HCT116 (cell line): ENCODE measurements around the gene KLHL3. TPM values are rescaled to one million over a fixed set of nuclear protein-coding genes. Genes with fewer than 3 reads are reported as not detected.

Experiments used
- ATAC-seq: fragments of 200-7000 bp; cut with Tn5 transposase; 2 replicates; pipeline ENCODE4 v1.9.1; 2020; ENCODE audit warnings: mild to moderate bottlenecking, moderate library complexity
- BruUV-seq: library from RNA; stranded (reverse); fragments of 400-500 nt; replicated peaks from 2 replicates; lab custom pipeline; 2021; lab: Mats Ljungman, UMichigan
- CTCF ChIA-PET: fragments of 300-600 bp; sonication (Branson Sonifier 250); formaldehyde crosslinking; loops from one replicate; lab custom pipeline; 2021; ENCODE audit warnings: antibody characterized with exemption; lab: Charles Lee
- POLR2A ChIA-PET: fragments of 300-600, 350-600 bp; sonication (Branson Sonifier 250); formaldehyde crosslinking; loops from one replicate; lab custom pipeline; 2021; ENCODE audit warnings: antibody characterized with exemption; lab: Charles Lee
- RAD21 ChIA-PET, 2 experiments: fragments of 300-600 bp; sonication (Branson Sonifier 250); formaldehyde crosslinking; loops; one replicate each; lab custom pipeline; 2023; ENCODE audit warnings: low total read pairs in 2 of 2; ENCODE audit not compliant: uncharacterized antibody in 2 of 2, unreplicated experiment in 2 of 2, low non-redundant PET in 1 of 2; lab: Charles Lee
- DNase-seq: peaks from one replicate; pipeline ENCODE4 v3.0.0-alpha.2; 2010; ENCODE audit warnings: low read depth, low spot score
- H2AFZ ChIP-seq: fragments of 200-600 bp; shearing (Covaris generic), sonication (generic); 2 replicates; pipeline ENCODE4 v1.6.1; 2017; ENCODE audit warnings: low read depth, mixed run types, mixed read lengths, antibody characterized with exemption, low read length; ENCODE audit not compliant: poor library complexity, severe bottlenecking
- H3K27ac ChIP-seq: 2 replicates; pipeline ENCODE4 v1.5.1; 2012; ENCODE audit warnings: low read depth, low read length
- H3K27me3 ChIP-seq: fragments of 200-600 bp; sonication (generic); 2 replicates; pipeline ENCODE4 v1.6.1; 2016; ENCODE audit warnings: mixed run types, low read length, mixed read lengths; ENCODE audit not compliant: insufficient read depth
- H3K36me3 ChIP-seq, 2 experiments: fragments of 200-500 bp in 1 of 2; fragments of 200-600 bp in 1 of 2; sonication (Bioruptor generic) in 1 of 2; sonication (generic) in 1 of 2; 2 replicates each; pipeline versions ENCODE4 v1.5.1 to v1.6.1; 2014 to 2016; ENCODE audit warnings: low read length in 2 of 2, inconsistent platforms in 1 of 2, mixed read lengths in 1 of 2, mixed run types in 1 of 2; ENCODE audit not compliant: insufficient read depth in 2 of 2, control insufficient read depth in 1 of 2
- H3K4me1 ChIP-seq, 2 experiments: fragments of 200-600 bp in 1 of 2; sonication (generic) in 1 of 2; 2 replicates each; pipeline versions ENCODE4 v1.5.1 to v1.6.1; 2012 to 2017; ENCODE audit warnings: low read length in 2 of 2, inconsistent platforms in 1 of 2, mild to moderate bottlenecking in 1 of 2, mixed read lengths in 1 of 2, mixed run types in 1 of 2, moderate library complexity in 1 of 2; ENCODE audit not compliant: insufficient read depth in 2 of 2, control insufficient read depth in 1 of 2
- H3K4me2 ChIP-seq: fragments of 200-600 bp; sonication (generic); 2 replicates; pipeline ENCODE4 v1.6.1; 2017; ENCODE audit warnings: mixed run types, low read length, mixed read lengths
- H3K4me3 ChIP-seq, 2 experiments: fragments of 200-600 bp in 1 of 2; sonication (generic) in 1 of 2; replicated peaks in 1 of 2; 2 replicates each; pipeline ENCODE4 v1.5.1; 2011 to 2016; ENCODE audit warnings: low read length in 2 of 2, control low read depth in 1 of 2, low read depth in 1 of 2, mild to moderate bottlenecking in 1 of 2, mixed read lengths in 1 of 2, mixed run types in 1 of 2
- H3K79me2 ChIP-seq: fragments of 200-600 bp; sonication (generic); 2 replicates; pipeline ENCODE4 v1.6.1; 2017; ENCODE audit warnings: mild to moderate bottlenecking, mixed run types, low read length, moderate library complexity, mixed read lengths; ENCODE audit not compliant: insufficient read depth
- H3K9ac ChIP-seq: fragments of 200-600 bp; sonication (generic); 2 replicates; pipeline ENCODE4 v1.6.1; 2016; ENCODE audit warnings: low read length, mixed read lengths
- H3K9me2 ChIP-seq: fragments of 200-600 bp; sonication (generic), shearing (Covaris generic); 2 replicates; pipeline ENCODE4 v1.6.1; 2017; ENCODE audit warnings: mixed run types, mild to moderate bottlenecking, moderate library complexity; ENCODE audit not compliant: insufficient read depth
- H3K9me3 ChIP-seq, 2 experiments: fragments of 200-500 bp in 1 of 2; fragments of 200-600 bp in 1 of 2; sonication (Bioruptor generic) in 1 of 2; sonication (generic) in 1 of 2; 2 replicates each; pipeline ENCODE4 v1.6.1; 2014 to 2017; ENCODE audit warnings: low read length in 2 of 2, mixed read lengths in 2 of 2, inconsistent platforms in 1 of 2, low read depth in 1 of 2, mild to moderate bottlenecking in 1 of 2, mixed run types in 1 of 2, moderate library complexity in 1 of 2; ENCODE audit not compliant: control insufficient read depth in 1 of 2, insufficient read depth in 1 of 2
- H4K20me1 ChIP-seq: fragments of 200-600 bp; sonication (generic), shearing (Covaris generic); 2 replicates; pipeline ENCODE4 v1.6.1; 2017; ENCODE audit warnings: mixed run types, mild to moderate bottlenecking, moderate library complexity; ENCODE audit not compliant: insufficient read depth
- CBX3 ChIP-seq: IDR thresholded peaks from 2 replicates; pipeline ENCODE4 v1.6.1; 2012; ENCODE audit warnings: low read depth
- RAD21 ChIP-seq: IDR thresholded peaks from 2 replicates; pipeline ENCODE4 v1.6.1; 2012; ENCODE audit warnings: low read depth, mild to moderate bottlenecking
- SRF ChIP-seq: IDR thresholded peaks from 2 replicates; pipeline ENCODE4 v1.6.1; 2012; ENCODE audit warnings: low read depth
- TCF7L2 ChIP-seq: IDR thresholded peaks from 2 replicates; pipeline ENCODE4 v1.7.0; 2011; ENCODE audit warnings: borderline replicate concordance, inconsistent platforms; ENCODE audit not compliant: insufficient read depth, insufficient read length; ENCODE audit errors: extremely low read depth
- ZFX ChIP-seq: fragments of 450-650 bp; IDR thresholded peaks from 2 replicates; pipeline ENCODE4 v1.6.1; 2017
- ZNF274 ChIP-seq: fragments of 200-500 bp; sonication (Bioruptor generic); IDR thresholded peaks from 2 replicates; pipeline ENCODE4 v1.6.1; 2014; ENCODE audit warnings: mild to moderate bottlenecking, low read depth, low read length, inconsistent platforms
- intact Hi-C: fragments of 100-400 bp; cut with micrococcal nuclease; formaldehyde crosslinking; loops from 2 replicates; pipeline ENCODE4 v1.10.0; 2022
- total RNA-seq: library from RNA; stranded (reverse); gene quantifications from one replicate; pipeline ENCODE4 v1.2.1, GENCODE V29; 2021; ENCODE audit not compliant: unreplicated experiment
- TF ChIP-seq, protein P1 (sequence below): IDR thresholded peaks from 2 replicates; pipeline ENCODE4 v1.6.1; 2012; ENCODE audit warnings: low read depth
- TF ChIP-seq, protein P2 (sequence below): IDR thresholded peaks from 2 replicates; pipeline ENCODE4 v1.6.1; 2012
- TF ChIP-seq, protein P3 (sequence below): IDR thresholded peaks from 2 replicates; pipeline ENCODE4 v1.6.1; 2012
- TF ChIP-seq, protein P4 (sequence below), 3 experiments: fragments of 200-600 bp in 1 of 3; sonication (generic) in 1 of 3; IDR thresholded peaks in 2 of 3; conservative IDR thresholded peaks in 1 of 3; 2 replicates each; pipeline ENCODE4 v1.5.1; 2012 to 2017; ENCODE audit warnings: low read depth in 2 of 3, low read length in 2 of 3, antibody characterized with exemption in 1 of 3, borderline replicate concordance in 1 of 3, control low read depth in 1 of 3, mild to moderate bottlenecking in 1 of 3, mixed read lengths in 1 of 3, mixed run types in 1 of 3, moderate library complexity in 1 of 3; ENCODE audit not compliant: insufficient read depth in 1 of 3
- TF ChIP-seq, protein P5 (sequence below): IDR thresholded peaks from 2 replicates; pipeline ENCODE4 v1.6.1; 2011; ENCODE audit warnings: mild to moderate bottlenecking, low read length, moderate library complexity; ENCODE audit not compliant: insufficient replicate concordance; ENCODE audit errors: extremely low read depth

KLHL3 gene
- total RNA-seq, 1 experiment from 2014 or later: not detected

DNA sequence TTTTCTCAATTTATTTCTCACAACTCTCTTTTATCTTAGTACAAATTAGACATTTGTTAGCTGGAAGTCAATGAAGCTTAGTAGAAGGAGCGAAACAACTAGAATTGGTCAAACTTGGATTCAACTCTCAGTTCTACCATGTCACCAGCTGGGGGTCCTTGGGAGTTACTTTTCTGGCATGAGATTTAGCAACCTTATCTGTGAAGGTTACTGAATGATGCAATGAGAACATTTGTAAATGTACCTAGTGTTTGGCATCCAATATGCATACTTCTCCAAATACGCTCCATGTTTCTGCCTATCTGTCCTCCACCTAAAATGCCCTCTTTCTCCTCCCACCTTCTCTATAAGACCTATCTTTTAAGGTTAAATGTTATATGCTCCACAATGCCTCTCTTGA lies 12.0 kb upstream of the KLHL3 start (continued):
- TF ChIP-seq TCF7L2: no peak
- TF ChIP-seq, protein P1, sequence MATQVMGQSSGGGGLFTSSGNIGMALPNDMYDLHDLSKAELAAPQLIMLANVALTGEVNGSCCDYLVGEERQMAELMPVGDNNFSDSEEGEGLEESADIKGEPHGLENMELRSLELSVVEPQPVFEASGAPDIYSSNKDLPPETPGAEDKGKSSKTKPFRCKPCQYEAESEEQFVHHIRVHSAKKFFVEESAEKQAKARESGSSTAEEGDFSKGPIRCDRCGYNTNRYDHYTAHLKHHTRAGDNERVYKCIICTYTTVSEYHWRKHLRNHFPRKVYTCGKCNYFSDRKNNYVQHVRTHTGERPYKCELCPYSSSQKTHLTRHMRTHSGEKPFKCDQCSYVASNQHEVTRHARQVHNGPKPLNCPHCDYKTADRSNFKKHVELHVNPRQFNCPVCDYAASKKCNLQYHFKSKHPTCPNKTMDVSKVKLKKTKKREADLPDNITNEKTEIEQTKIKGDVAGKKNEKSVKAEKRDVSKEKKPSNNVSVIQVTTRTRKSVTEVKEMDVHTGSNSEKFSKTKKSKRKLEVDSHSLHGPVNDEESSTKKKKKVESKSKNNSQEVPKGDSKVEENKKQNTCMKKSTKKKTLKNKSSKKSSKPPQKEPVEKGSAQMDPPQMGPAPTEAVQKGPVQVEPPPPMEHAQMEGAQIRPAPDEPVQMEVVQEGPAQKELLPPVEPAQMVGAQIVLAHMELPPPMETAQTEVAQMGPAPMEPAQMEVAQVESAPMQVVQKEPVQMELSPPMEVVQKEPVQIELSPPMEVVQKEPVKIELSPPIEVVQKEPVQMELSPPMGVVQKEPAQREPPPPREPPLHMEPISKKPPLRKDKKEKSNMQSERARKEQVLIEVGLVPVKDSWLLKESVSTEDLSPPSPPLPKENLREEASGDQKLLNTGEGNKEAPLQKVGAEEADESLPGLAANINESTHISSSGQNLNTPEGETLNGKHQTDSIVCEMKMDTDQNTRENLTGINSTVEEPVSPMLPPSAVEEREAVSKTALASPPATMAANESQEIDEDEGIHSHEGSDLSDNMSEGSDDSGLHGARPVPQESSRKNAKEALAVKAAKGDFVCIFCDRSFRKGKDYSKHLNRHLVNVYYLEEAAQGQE: no peak

DNA sequence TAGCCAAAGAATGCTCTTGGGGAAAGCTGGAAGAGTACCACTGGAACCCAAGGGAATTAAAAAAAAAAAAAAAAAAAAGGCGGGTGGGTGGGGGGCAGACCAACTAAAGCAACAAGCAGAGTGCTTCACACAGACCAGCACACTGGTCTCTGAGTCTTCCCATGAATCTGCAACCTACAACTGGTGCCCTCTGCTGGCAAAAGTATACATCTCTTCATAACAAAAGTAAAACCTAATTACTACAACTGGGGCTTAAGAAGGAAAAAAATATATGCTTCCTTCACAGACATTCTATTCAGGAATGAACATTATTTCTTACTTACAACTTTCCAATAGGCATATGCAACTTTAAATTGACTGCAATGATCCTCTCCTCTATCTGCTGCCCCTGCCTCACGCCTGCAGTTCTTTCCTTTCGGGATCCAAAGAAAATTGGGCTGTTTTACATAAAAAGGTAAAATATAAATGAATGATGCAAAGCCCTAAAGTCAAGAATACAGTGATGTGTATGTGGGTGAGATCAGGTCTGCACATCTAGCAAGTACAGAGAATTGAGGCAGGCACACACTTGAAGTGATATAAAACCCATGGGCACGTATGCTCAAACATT lies 7.2 kb upstream of the KLHL3 start:
- H3K9me2 ChIP-seq: no peaks in the 10 kb centered on the region
- RAD21 ChIA-PET: interaction anchor here (1.3 to 2.4 kb wide), 5 partner anchors 83 to 114 kb away, joined by 5 to 27 read pairs (median 20); no protein-coding TSS in a partner anchor
- intact Hi-C loops: loop anchor here (1.0 kb wide), 2 partner anchors 83 to 114 kb away; no protein-coding TSS in a partner anchor
- DNase-seq (peak; percentile 59), ATAC-seq (peak; percentile 88)
- POLR2A ChIA-PET: interaction anchor here (1.1 kb wide), 1 partner anchor 83 kb away, joined by 8 read pairs; no protein-coding TSS in a partner anchor
- TF ChIP-seq CBX3 (peak; percentile 25; the same call in 1 of the 2 replicates), ZNF274 (no peak), ZFX (no peak), RAD21 (peak; percentile 65), SRF (no peak)
- TF ChIP-seq, protein P2, sequence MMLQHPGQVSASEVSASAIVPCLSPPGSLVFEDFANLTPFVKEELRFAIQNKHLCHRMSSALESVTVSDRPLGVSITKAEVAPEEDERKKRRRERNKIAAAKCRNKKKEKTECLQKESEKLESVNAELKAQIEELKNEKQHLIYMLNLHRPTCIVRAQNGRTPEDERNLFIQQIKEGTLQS: no peak
- TF ChIP-seq, protein P3, sequence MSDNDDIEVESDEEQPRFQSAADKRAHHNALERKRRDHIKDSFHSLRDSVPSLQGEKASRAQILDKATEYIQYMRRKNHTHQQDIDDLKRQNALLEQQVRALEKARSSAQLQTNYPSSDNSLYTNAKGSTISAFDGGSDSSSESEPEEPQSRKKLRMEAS: no peak
- TF ChIP-seq, protein P4, sequence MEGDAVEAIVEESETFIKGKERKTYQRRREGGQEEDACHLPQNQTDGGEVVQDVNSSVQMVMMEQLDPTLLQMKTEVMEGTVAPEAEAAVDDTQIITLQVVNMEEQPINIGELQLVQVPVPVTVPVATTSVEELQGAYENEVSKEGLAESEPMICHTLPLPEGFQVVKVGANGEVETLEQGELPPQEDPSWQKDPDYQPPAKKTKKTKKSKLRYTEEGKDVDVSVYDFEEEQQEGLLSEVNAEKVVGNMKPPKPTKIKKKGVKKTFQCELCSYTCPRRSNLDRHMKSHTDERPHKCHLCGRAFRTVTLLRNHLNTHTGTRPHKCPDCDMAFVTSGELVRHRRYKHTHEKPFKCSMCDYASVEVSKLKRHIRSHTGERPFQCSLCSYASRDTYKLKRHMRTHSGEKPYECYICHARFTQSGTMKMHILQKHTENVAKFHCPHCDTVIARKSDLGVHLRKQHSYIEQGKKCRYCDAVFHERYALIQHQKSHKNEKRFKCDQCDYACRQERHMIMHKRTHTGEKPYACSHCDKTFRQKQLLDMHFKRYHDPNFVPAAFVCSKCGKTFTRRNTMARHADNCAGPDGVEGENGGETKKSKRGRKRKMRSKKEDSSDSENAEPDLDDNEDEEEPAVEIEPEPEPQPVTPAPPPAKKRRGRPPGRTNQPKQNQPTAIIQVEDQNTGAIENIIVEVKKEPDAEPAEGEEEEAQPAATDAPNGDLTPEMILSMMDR (IDR thresholded peaks at IDR 0.05 in 2 of 3, conservative IDR thresholded peaks at IDR 0.05 in 1 of 3; ENCODE audit: borderline replicate concordance in 1 of 3, insufficient read depth in 1 of 3, low read depth in 2 of 3, low read length in 2 of 3): peak; percentile 61 to 77 (median 68)
- TF ChIP-seq, protein P5, sequence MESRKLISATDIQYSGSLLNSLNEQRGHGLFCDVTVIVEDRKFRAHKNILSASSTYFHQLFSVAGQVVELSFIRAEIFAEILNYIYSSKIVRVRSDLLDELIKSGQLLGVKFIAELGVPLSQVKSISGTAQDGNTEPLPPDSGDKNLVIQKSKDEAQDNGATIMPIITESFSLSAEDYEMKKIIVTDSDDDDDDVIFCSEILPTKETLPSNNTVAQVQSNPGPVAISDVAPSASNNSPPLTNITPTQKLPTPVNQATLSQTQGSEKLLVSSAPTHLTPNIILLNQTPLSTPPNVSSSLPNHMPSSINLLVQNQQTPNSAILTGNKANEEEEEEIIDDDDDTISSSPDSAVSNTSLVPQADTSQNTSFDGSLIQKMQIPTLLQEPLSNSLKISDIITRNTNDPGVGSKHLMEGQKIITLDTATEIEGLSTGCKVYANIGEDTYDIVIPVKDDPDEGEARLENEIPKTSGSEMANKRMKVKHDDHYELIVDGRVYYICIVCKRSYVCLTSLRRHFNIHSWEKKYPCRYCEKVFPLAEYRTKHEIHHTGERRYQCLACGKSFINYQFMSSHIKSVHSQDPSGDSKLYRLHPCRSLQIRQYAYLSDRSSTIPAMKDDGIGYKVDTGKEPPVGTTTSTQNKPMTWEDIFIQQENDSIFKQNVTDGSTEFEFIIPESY: no peak
- no peak overlapping the region for H3K4me2 ChIP-seq
- H2AFZ ChIP-seq: no peak overlapping the region
- H3K4me3 ChIP-seq: no peak overlapping the region
- BruUV-seq: no TSS peak
- H3K9me3 ChIP-seq: no peaks in the 10 kb centered on the region
- CTCF ChIA-PET: interaction anchor here (0.5 to 6.0 kb wide), 16 partner anchors 8 to 1255 kb away, joined by 3 to 83 read pairs (median 4); no protein-coding TSS in a partner anchor
- no peaks in the 10 kb centered on the region for H3K27me3 ChIP-seq
- no peaks in the 10 kb centered on the region for H3K4me1 ChIP-seq
- no peaks in the 10 kb centered on the region for H3K36me3 ChIP-seq
- H3K79me2 ChIP-seq: no peaks in the 10 kb centered on the region
- no peak overlapping the region for H3K9ac ChIP-seq
- H4K20me1 ChIP-seq: no peaks in the 10 kb centered on the region
- no peak overlapping the region for H3K27ac ChIP-seq
